ENCODE results near the gene TRAPPC8.

TRAPPC8 gene

GRCh38 chr18:31821545-31822171 lies 121.3 kb downstream of the TRAPPC8 start:
- Histone ChIP-seq H2AFZ (ENCODE audit: low read depth, low read length) (no peak overlapping the region), H3K4me1 (ENCODE audit: control insufficient read depth, insufficient read depth, low read depth, low read length) (peaks cover 2% of the 10 kb centered on the region), H3K36me3 (ENCODE audit: control insufficient read depth in 1 of 2, insufficient read depth in 2 of 2, low read depth in 1 of 2, low read length in 2 of 2) (no peaks in the 10 kb centered on the region), H2BK5ac (ENCODE audit: low read depth, low read length, poor library complexity, severe bottlenecking) (no peak overlapping the region), H3K18ac (ENCODE audit: low read depth in 1 of 2, low read length in 2 of 2) (no peak overlapping the region), H3K27ac (ENCODE audit: low read length, poor library complexity, severe bottlenecking) (no peak overlapping the region), H2BK120ac (ENCODE audit: low read depth, low read length) (no peak overlapping the region), H2AK5ac (ENCODE audit: low read length, severe bottlenecking) (no peak overlapping the region), H3K23ac (ENCODE audit: low read length in 2 of 2) (no peak overlapping the region), H3K9ac (ENCODE audit: low read length) (no peak overlapping the region), H4K8ac (ENCODE audit: low read length) (no peak overlapping the region), H3K9me3 (ENCODE audit: control insufficient read depth, low read length) (no peaks in the 10 kb centered on the region), H3K4ac (ENCODE audit: low read depth in 1 of 2, low read length in 2 of 2) (no peak overlapping the region), H2BK12ac (ENCODE audit: low read length in 2 of 2) (no peak overlapping the region), H3K79me1 (replicated peaks; ENCODE audit: low read length, poor library complexity, severe bottlenecking) (no peaks in the 10 kb centered on the region), H3K14ac (ENCODE audit: low read length in 2 of 2) (no peak overlapping the region), H3K4me2 (ENCODE audit: low read length, poor library complexity, severe bottlenecking) (no peak overlapping the region), H3K27me3 (ENCODE audit: control insufficient read depth in 1 of 2, insufficient read depth in 1 of 2, low read length in 2 of 2) (no peaks in the 10 kb centered on the region), H2BK15ac (ENCODE audit: low read depth, poor library complexity, severe bottlenecking) (no peak overlapping the region), H3K4me3 (ENCODE audit: insufficient read depth in 1 of 2, low read depth in 1 of 2, low read length in 2 of 2) (no peak overlapping the region), H4K91ac (ENCODE audit: low read length) (no peak overlapping the region)
- DNase-seq, result no peak
- 69% methylated on average over 7 of the region's 8 CpGs for WGBS

DNA sequence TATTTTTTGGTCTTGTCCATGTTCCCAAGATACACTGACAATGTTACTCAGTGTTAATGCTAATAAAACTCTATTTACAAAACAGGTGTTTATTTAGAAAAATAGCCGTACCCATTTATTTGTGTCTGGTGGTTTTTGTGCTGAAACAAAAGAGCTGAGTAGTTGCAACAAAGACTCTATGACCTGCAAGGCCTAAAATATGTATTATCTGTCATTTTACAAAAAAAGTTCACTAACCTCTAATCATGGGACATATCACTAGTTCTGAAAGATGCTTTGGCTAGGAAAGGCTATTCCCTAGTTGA lies 123.1 kb downstream of the TRAPPC8 start:
- H3K36me3 ChIP-seq (ENCODE audit: control insufficient read depth in 1 of 2, insufficient read depth in 2 of 2, low read depth in 1 of 2, low read length in 2 of 2), result no peaks in the 10 kb centered on the region

DNA sequence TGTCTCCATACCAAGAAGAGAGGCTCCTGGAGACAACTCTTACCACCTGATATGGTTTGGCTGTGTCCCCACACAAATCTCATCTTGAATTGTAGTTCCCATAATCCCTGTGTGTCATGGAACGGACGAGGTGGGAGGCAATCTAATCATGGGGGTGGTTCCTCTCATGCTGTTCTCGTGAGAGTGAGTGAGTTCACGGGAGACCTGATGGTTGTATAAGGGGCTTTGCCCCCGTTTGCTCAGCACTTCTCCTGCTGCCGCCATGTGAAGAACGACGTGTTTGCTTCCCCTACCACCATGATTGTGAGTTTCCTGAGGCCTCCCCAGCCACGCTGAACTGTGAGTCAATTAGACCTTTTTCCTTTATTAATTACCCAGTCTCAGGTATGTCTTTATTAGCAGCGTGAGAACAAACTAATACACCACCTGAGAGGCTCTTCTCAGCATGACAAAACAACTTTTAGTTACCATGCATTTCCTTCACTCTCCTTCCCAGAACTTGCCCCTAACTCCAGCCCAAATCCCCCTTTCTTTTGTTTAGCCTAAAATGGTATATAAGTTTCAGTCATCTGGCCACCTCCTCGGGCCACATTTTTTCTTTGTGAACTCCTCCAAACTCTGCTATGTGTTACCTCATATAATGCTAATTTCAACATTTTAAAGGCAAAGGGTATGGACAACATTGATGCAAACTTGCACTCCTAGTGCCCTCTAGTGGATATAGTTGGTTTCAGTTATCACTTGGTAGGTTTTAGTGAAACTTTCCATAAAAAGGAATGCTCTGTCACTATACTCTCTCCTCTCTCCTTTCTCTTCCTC lies 123.6 kb downstream of the TRAPPC8 start:
- Histone ChIP-seq H3K23ac (ENCODE audit: low read length in 2 of 2) (no peak overlapping the region), H2AFZ (ENCODE audit: low read depth, low read length) (no peak overlapping the region), H3K4me1 (ENCODE audit: control insufficient read depth, insufficient read depth, low read depth, low read length) (peaks cover 2% of the 10 kb centered on the region), H2AK5ac (ENCODE audit: low read length, severe bottlenecking) (no peak overlapping the region), H2BK5ac (ENCODE audit: low read depth, low read length, poor library complexity, severe bottlenecking) (no peak overlapping the region), H2BK12ac (ENCODE audit: low read length in 2 of 2) (no peak overlapping the region), H3K27ac (ENCODE audit: low read length, poor library complexity, severe bottlenecking) (no peak overlapping the region), H4K91ac (ENCODE audit: low read length) (no peak overlapping the region), H3K4ac (ENCODE audit: low read depth in 1 of 2, low read length in 2 of 2) (no peak overlapping the region), H2BK15ac (ENCODE audit: low read depth, poor library complexity, severe bottlenecking) (no peak overlapping the region), H3K9ac (ENCODE audit: low read length) (no peak overlapping the region), H3K36me3 (ENCODE audit: control insufficient read depth in 1 of 2, insufficient read depth in 2 of 2, low read depth in 1 of 2, low read length in 2 of 2) (no peaks in the 10 kb centered on the region), H3K4me3 (ENCODE audit: insufficient read depth in 1 of 2, low read depth in 1 of 2, low read length in 2 of 2) (no peak overlapping the region), H3K27me3 (ENCODE audit: control insufficient read depth in 1 of 2, insufficient read depth in 1 of 2, low read length in 2 of 2) (no peaks in the 10 kb centered on the region), H3K4me2 (ENCODE audit: low read length, poor library complexity, severe bottlenecking) (no peak overlapping the region), H2BK120ac (ENCODE audit: low read depth, low read length) (no peak overlapping the region), H3K9me3 (ENCODE audit: control insufficient read depth, low read length) (no peaks in the 10 kb centered on the region), H4K8ac (ENCODE audit: low read length) (peak overlapping the region; percentile 49), H3K18ac (ENCODE audit: low read depth in 1 of 2, low read length in 2 of 2) (no peak overlapping the region), H3K79me1 (replicated peaks; ENCODE audit: low read length, poor library complexity, severe bottlenecking) (no peaks in the 10 kb centered on the region), H3K14ac (ENCODE audit: low read length in 2 of 2) (no peak overlapping the region)
- peak; percentile 58 for DNase-seq
- WGBS, result 62% methylated on average over 11 of the region's 11 CpGs

More for the DNA sequence above, 123.1 kb downstream of the TRAPPC8 start:
- Histone ChIP-seq H3K18ac (ENCODE audit: low read depth in 1 of 2, low read length in 2 of 2) (no peak overlapping the region), H2BK15ac (ENCODE audit: low read depth, poor library complexity, severe bottlenecking) (no peak overlapping the region), H2BK5ac (ENCODE audit: low read depth, low read length, poor library complexity, severe bottlenecking) (no peak overlapping the region), H2BK120ac (ENCODE audit: low read depth, low read length) (no peak overlapping the region), H3K9ac (ENCODE audit: low read length) (no peak overlapping the region), H3K27me3 (ENCODE audit: control insufficient read depth in 1 of 2, insufficient read depth in 1 of 2, low read length in 2 of 2) (no peaks in the 10 kb centered on the region), H3K4me1 (ENCODE audit: control insufficient read depth, insufficient read depth, low read depth, low read length) (peaks cover 2% of the 10 kb centered on the region), H2AK5ac (ENCODE audit: low read length, severe bottlenecking) (no peak overlapping the region), H2BK12ac (ENCODE audit: low read length in 2 of 2) (no peak overlapping the region), H4K91ac (ENCODE audit: low read length) (no peak overlapping the region), H3K4me3 (ENCODE audit: insufficient read depth in 1 of 2, low read depth in 1 of 2, low read length in 2 of 2) (no peak overlapping the region), H3K79me1 (replicated peaks; ENCODE audit: low read length, poor library complexity, severe bottlenecking) (no peaks in the 10 kb centered on the region), H3K23ac (ENCODE audit: low read length in 2 of 2) (no peak overlapping the region), H4K8ac (ENCODE audit: low read length) (no peak overlapping the region), H2AFZ (ENCODE audit: low read depth, low read length) (no peak overlapping the region), H3K14ac (ENCODE audit: low read length in 2 of 2) (no peak overlapping the region), H3K4ac (ENCODE audit: low read depth in 1 of 2, low read length in 2 of 2) (no peak overlapping the region), H3K4me2 (ENCODE audit: low read length, poor library complexity, severe bottlenecking) (no peak overlapping the region), H3K27ac (ENCODE audit: low read length, poor library complexity, severe bottlenecking) (no peak overlapping the region), H3K9me3 (ENCODE audit: control insufficient read depth, low read length) (no peaks in the 10 kb centered on the region)
- WGBS, result no CpG with 5 or more reads among the region's 1 CpG
- DNase-seq, result no peak

- H3K4me1 ChIP-seq (ENCODE audit: control insufficient read depth, insufficient read depth, low read depth, low read length), result peaks cover 1% of the 10 kb centered on the region
- H3K4ac ChIP-seq (ENCODE audit: low read depth in 1 of 2, low read length in 2 of 2), result no peak overlapping the region
- H3K36me3 ChIP-seq (ENCODE audit: control insufficient read depth in 1 of 2, insufficient read depth in 2 of 2, low read depth in 1 of 2, low read length in 2 of 2), result no peaks in the 10 kb centered on the region
- no peak overlapping the region for H4K91ac ChIP-seq (ENCODE audit: low read length)
- H2BK15ac ChIP-seq (ENCODE audit: low read depth, poor library complexity, severe bottlenecking), result no peak overlapping the region
- H4K8ac ChIP-seq (ENCODE audit: low read length), result no peak overlapping the region
- no peaks in the 10 kb centered on the region for H3K79me1 ChIP-seq (replicated peaks; ENCODE audit: low read length, poor library complexity, severe bottlenecking)
- no peak overlapping the region for H3K4me3 ChIP-seq (ENCODE audit: insufficient read depth in 1 of 2, low read depth in 1 of 2, low read length in 2 of 2)
- H2BK5ac ChIP-seq (ENCODE audit: low read depth, low read length, poor library complexity, severe bottlenecking), result no peak overlapping the region
- H3K18ac ChIP-seq (ENCODE audit: low read depth in 1 of 2, low read length in 2 of 2), result no peak overlapping the region
- no peak for DNase-seq
- H2AFZ ChIP-seq (ENCODE audit: low read depth, low read length), result no peak overlapping the region
- H3K14ac ChIP-seq (ENCODE audit: low read length in 2 of 2), result no peak overlapping the region
- H2AK5ac ChIP-seq (ENCODE audit: low read length, severe bottlenecking), result no peak overlapping the region
- H3K27me3 ChIP-seq (ENCODE audit: control insufficient read depth in 1 of 2, insufficient read depth in 1 of 2, low read length in 2 of 2), result no peaks in the 10 kb centered on the region
- H3K4me2 ChIP-seq (ENCODE audit: low read length, poor library complexity, severe bottlenecking), result no peak overlapping the region
- H2BK12ac ChIP-seq (ENCODE audit: low read length in 2 of 2), result no peak overlapping the region
- H3K9ac ChIP-seq (ENCODE audit: low read length), result no peak overlapping the region
- H3K23ac ChIP-seq (ENCODE audit: low read length in 2 of 2), result no peak overlapping the region
- no peaks in the 10 kb centered on the region for H3K9me3 ChIP-seq (ENCODE audit: control insufficient read depth, low read length)
- no peak overlapping the region for H3K27ac ChIP-seq (ENCODE audit: low read length, poor library complexity, severe bottlenecking)
- 87% methylated on average over 3 of the region's 3 CpGs for WGBS
- no peak overlapping the region for H2BK120ac ChIP-seq (ENCODE audit: low read depth, low read length)
These were observed 128.8 kb downstream of the TRAPPC8 start for GRCh38 chr18:31814132-31814531.
